ENCODE results near the gene ZBTB16.

DNA sequence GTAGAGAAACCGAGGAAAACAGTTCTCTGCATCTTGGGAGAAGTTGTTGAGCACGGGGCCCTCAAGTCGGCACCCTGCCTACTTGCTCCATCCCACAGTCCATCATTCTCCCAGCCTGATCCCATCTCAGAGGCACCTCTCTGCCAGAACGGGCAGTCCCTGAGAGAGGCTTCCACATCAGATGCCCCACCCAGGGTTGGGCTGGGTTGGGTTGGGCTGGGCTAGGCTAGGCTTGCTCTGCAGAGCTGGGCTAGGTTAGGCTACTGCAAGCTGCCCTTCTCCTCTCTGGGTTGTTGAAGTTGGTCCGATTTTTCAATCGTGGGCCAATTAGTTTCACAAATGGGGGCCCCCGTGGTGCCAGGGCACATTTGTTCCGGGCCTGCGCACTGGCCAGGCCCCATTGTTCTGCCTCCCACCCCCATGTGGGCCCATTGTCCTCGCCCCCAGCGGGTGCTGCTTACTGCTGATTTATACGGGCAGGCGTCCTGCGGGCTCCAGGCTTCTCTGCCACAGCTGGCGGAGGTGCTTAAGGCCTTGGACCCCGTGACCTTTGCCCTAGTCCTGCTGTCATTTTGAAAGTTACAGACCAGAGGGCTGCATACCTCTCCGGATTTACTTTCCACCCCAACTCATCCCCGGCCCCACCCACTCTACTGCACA lies 173.0 kb downstream of the ZBTB16 start:
- TF ChIP-seq, protein P1, sequence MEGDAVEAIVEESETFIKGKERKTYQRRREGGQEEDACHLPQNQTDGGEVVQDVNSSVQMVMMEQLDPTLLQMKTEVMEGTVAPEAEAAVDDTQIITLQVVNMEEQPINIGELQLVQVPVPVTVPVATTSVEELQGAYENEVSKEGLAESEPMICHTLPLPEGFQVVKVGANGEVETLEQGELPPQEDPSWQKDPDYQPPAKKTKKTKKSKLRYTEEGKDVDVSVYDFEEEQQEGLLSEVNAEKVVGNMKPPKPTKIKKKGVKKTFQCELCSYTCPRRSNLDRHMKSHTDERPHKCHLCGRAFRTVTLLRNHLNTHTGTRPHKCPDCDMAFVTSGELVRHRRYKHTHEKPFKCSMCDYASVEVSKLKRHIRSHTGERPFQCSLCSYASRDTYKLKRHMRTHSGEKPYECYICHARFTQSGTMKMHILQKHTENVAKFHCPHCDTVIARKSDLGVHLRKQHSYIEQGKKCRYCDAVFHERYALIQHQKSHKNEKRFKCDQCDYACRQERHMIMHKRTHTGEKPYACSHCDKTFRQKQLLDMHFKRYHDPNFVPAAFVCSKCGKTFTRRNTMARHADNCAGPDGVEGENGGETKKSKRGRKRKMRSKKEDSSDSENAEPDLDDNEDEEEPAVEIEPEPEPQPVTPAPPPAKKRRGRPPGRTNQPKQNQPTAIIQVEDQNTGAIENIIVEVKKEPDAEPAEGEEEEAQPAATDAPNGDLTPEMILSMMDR (IDR thresholded peaks at IDR 0.05; ENCODE audit: insufficient read depth, low read length): no peak
- TF ChIP-seq POLR2AphosphoS5 (IDR thresholded peaks at IDR 0.05; ENCODE audit: low read depth) (no peak), SPI1 (IDR thresholded peaks at IDR 0.05; ENCODE audit: borderline replicate concordance, low read depth) (no peak), GABPA (IDR thresholded peaks at IDR 0.05; ENCODE audit: low read depth) (no peak)
- TF ChIP-seq, protein P2, sequence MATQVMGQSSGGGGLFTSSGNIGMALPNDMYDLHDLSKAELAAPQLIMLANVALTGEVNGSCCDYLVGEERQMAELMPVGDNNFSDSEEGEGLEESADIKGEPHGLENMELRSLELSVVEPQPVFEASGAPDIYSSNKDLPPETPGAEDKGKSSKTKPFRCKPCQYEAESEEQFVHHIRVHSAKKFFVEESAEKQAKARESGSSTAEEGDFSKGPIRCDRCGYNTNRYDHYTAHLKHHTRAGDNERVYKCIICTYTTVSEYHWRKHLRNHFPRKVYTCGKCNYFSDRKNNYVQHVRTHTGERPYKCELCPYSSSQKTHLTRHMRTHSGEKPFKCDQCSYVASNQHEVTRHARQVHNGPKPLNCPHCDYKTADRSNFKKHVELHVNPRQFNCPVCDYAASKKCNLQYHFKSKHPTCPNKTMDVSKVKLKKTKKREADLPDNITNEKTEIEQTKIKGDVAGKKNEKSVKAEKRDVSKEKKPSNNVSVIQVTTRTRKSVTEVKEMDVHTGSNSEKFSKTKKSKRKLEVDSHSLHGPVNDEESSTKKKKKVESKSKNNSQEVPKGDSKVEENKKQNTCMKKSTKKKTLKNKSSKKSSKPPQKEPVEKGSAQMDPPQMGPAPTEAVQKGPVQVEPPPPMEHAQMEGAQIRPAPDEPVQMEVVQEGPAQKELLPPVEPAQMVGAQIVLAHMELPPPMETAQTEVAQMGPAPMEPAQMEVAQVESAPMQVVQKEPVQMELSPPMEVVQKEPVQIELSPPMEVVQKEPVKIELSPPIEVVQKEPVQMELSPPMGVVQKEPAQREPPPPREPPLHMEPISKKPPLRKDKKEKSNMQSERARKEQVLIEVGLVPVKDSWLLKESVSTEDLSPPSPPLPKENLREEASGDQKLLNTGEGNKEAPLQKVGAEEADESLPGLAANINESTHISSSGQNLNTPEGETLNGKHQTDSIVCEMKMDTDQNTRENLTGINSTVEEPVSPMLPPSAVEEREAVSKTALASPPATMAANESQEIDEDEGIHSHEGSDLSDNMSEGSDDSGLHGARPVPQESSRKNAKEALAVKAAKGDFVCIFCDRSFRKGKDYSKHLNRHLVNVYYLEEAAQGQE (IDR thresholded peaks at IDR 0.05; ENCODE audit: insufficient replicate concordance, low read depth): no peak

All from HL-60 (cell line).